GM12878 (cell line): ENCODE measurements around the gene MGME1. TPM values are rescaled to one million over a fixed set of nuclear protein-coding genes. Genes with fewer than 3 reads are reported as not detected.

ENCODE experiments used
- ATAC-seq: fragments of 200-7000 bp; cut with Tn5 transposase; 3 replicates; pipeline ENCODE4 v1.9.1; 2020; ENCODE audit warnings: mild to moderate bottlenecking, moderate library complexity
- BruUV-seq: library from RNA; stranded (reverse); fragments of 400-500 nt; replicated peaks from 2 replicates; lab custom pipeline; 2021; lab: Mats Ljungman, UMichigan
- CTCF ChIA-PET: fragments of 300-600 bp; sonication (Branson Sonifier 250); formaldehyde crosslinking; extraction: SDS; loops from one replicate; lab custom pipeline; 2021; ENCODE audit warnings: inconsistent platforms; lab: Yijun Ruan, JAX
- POLR2A ChIA-PET: fragments of 350-600 bp; formaldehyde crosslinking; extraction: SDS; loops from one replicate; lab custom pipeline; 2021; ENCODE audit warnings: inconsistent platforms; lab: Charles Lee
- RAD21 ChIA-PET: fragments of 300-600 bp; sonication (Branson Sonifier 250); formaldehyde crosslinking; loops from one replicate; lab custom pipeline; 2023; ENCODE audit warnings: antibody characterized with exemption; ENCODE audit not compliant: unreplicated experiment; lab: Charles Lee
- SMC1A ChIA-PET: fragments of 300-600 bp; sonication (Branson Sonifier 250); formaldehyde crosslinking; loops from one replicate; lab custom pipeline; 2023; ENCODE audit not compliant: unreplicated experiment, uncharacterized antibody; lab: Charles Lee
- DNase-seq: peaks from one replicate; pipeline ENCODE4 v3.0.0-alpha.2; 2011; ENCODE audit warnings: low read depth, low spot score
- FAIRE-seq: peaks from 3 replicates; lab custom pipeline; 2011; peaks lifted over from hg19 to GRCh38; lab: Jason Lieb, UNC
- H2AFZ ChIP-seq: 2 replicates; pipeline ENCODE4 v1.6.0; 2011; ENCODE audit warnings: low read depth, low read length, control low read depth; ENCODE audit not compliant: control insufficient read depth
- H3K27ac ChIP-seq: 2 replicates; pipeline ENCODE4 v1.5.1; 2011; ENCODE audit warnings: control low read depth; ENCODE audit not compliant: control insufficient read depth, insufficient read depth
- H3K27me3 ChIP-seq, 2 experiments: replicated peaks in 1 of 2; 2 replicates each; pipeline versions ENCODE4 v1.6.0 to v1.6.1; 2011; ENCODE audit warnings: low read length in 1 of 2; ENCODE audit not compliant: control insufficient read depth in 2 of 2, insufficient read depth in 2 of 2
- H3K36me3 ChIP-seq, 2 experiments: 2 replicates each; pipeline ENCODE4 v1.5.1; 2011; ENCODE audit warnings: low read length in 1 of 2; ENCODE audit not compliant: control insufficient read depth in 2 of 2, insufficient read depth in 2 of 2
- H3K4me1 ChIP-seq: 2 replicates; pipeline ENCODE4 v1.6.1; 2011; ENCODE audit warnings: mild to moderate bottlenecking, low read length, moderate library complexity, mixed read lengths; ENCODE audit not compliant: control insufficient read depth, insufficient read depth
- H3K4me2 ChIP-seq: 2 replicates; pipeline ENCODE4 v1.6.0; 2011; ENCODE audit warnings: control low read depth; ENCODE audit not compliant: control insufficient read depth, insufficient read depth
- H3K4me3 ChIP-seq: fragments of 200-600 bp; sonication (generic); 2 replicates; pipeline ENCODE4 v1.5.1; 2016
- H3K79me2 ChIP-seq: 2 replicates; pipeline ENCODE4 v1.6.0; 2011; ENCODE audit warnings: low read length; ENCODE audit not compliant: control insufficient read depth, insufficient read depth
- H3K9ac ChIP-seq: 2 replicates; pipeline ENCODE4 v1.8.0; 2011; ENCODE audit warnings: low read length, control low read depth, mixed read lengths; ENCODE audit not compliant: control insufficient read depth, insufficient read depth
- H3K9me3 ChIP-seq: replicated peaks from 3 replicates; pipeline ENCODE4 v1.5.1; 2011; ENCODE audit warnings: mild to moderate bottlenecking, low read length; ENCODE audit not compliant: control insufficient read depth, insufficient read depth
- H4K20me1 ChIP-seq: 2 replicates; pipeline ENCODE4 v1.6.0; 2011; ENCODE audit not compliant: control insufficient read depth, insufficient read depth
- CBFB ChIP-seq: IDR thresholded peaks from 2 replicates; pipeline ENCODE4 v1.6.1; 2016; ENCODE audit warnings: antibody characterized with exemption, low read depth
- CREM ChIP-seq: IDR thresholded peaks from 2 replicates; pipeline ENCODE4 v1.6.1; 2014; ENCODE audit warnings: antibody characterized with exemption, low read depth
- FOXM1 ChIP-seq: IDR thresholded peaks from 2 replicates; pipeline ENCODE4 v1.6.1; 2012; ENCODE audit warnings: low read depth, mild to moderate bottlenecking, inconsistent platforms, low read length, moderate library complexity
- HDGF ChIP-seq: fragments of 450-650 bp; IDR thresholded peaks from 2 replicates; pipeline ENCODE4 v1.6.1; 2016; ENCODE audit warnings: antibody characterized with exemption
- IKZF1 ChIP-seq: fragments of 450-650 bp; conservative IDR thresholded peaks from 2 replicates; pipeline ENCODE4 v1.6.1; 2017; ENCODE audit warnings: antibody characterized with exemption, mild to moderate bottlenecking
- KDM1A ChIP-seq: fragments of 200-600 bp; sonication (generic); IDR thresholded peaks from 2 replicates; pipeline ENCODE4 v1.6.1; 2016; ENCODE audit warnings: borderline replicate concordance
- MYC ChIP-seq: IDR thresholded peaks from 2 replicates; pipeline ENCODE4 v1.6.1; 2011; ENCODE audit warnings: mild to moderate bottlenecking, low read length, moderate library complexity, inconsistent platforms; ENCODE audit not compliant: insufficient read depth, insufficient replicate concordance, insufficient read length, severe bottlenecking
- NFYB ChIP-seq: IDR thresholded peaks from 2 replicates; pipeline ENCODE4 v1.6.1; 2011; ENCODE audit warnings: low read depth, mild to moderate bottlenecking, low read length, improper control_type of control experiment, moderate library complexity; ENCODE audit not compliant: insufficient read depth
- RUNX3 ChIP-seq: IDR thresholded peaks from 2 replicates; pipeline ENCODE4 v1.6.1; 2012; ENCODE audit warnings: low read length, inconsistent platforms
- SMC3 ChIP-seq: IDR thresholded peaks from 2 replicates; pipeline ENCODE4 v1.6.1; 2011; ENCODE audit warnings: low read length, improper control_type of control experiment, borderline replicate concordance
- YY1 ChIP-seq: IDR thresholded peaks from 2 replicates; pipeline ENCODE4 v1.6.1; 2011; ENCODE audit warnings: low read depth, mild to moderate bottlenecking, low read length
- ZBED1 ChIP-seq: IDR thresholded peaks from 2 replicates; pipeline ENCODE4 v1.6.1; 2016; ENCODE audit warnings: borderline replicate concordance
- ZNF384 ChIP-seq: IDR thresholded peaks from 2 replicates; pipeline ENCODE4 v1.6.1; 2012; ENCODE audit warnings: low read depth, mild to moderate bottlenecking, low read length, improper control_type of control experiment, borderline replicate concordance
- ZNF622 ChIP-seq: fragments of 450-650 bp; IDR thresholded peaks from 2 replicates; pipeline ENCODE4 v1.6.1; 2017; ENCODE audit warnings: mild to moderate bottlenecking, inconsistent platforms
- WGBS: methylation state at CpG from one replicate; pipeline ENCODE4 v1.1.6; 2016; ENCODE audit warnings: low lambda C conversion rate; ENCODE audit not compliant: insufficient replicate concordance, insufficient coverage; ENCODE audit errors: missing lambda C conversion rate; 5-methylcytosine and 5-hydroxymethylcytosine counted together
- in situ Hi-C: fragments of 300-500 bp; cut with MboI; formaldehyde crosslinking; loops from 9 replicates; pipeline ENCODE4 v1.14.3; 2018; ENCODE audit warnings: mixed read lengths
- intact Hi-C: fragments of 100-400 bp; cut with micrococcal nuclease; formaldehyde crosslinking; loops from one replicate; pipeline ENCODE4 v1.14.2; 2022; ENCODE audit not compliant: unreplicated experiment
- polyA plus RNA-seq, 11 experiments: library from polyadenylated mRNA; depleted of rRNA in 4 of 11; unstranded in 6 of 11; stranded (reverse) in 5 of 11; fragments of >200 nt; fragmentation: Nextera tagmentation in 4 of 11; fragmentation: Illumina TruSeq in 1 of 11; extraction: Ambion mirVana in 4 of 11; extraction: Trizol in 1 of 11; gene quantifications; 1 replicate in 1 of 11; 2 replicates in 10 of 11; pipeline versions ENCODE4 v1.2.1 to v1.2.3, GENCODE V29; 2011 to 2016; ENCODE audit warnings: inconsistent platforms in 2 of 11, missing spikeins in 2 of 11, low read depth in 1 of 11
- total RNA-seq, 4 experiments: library from RNA; depleted of rRNA in 3 of 4; stranded (reverse); fragments of >200 nt in 3 of 4; fragmentation: Illumina TruSeq in 1 of 4; extraction: Trizol in 1 of 4; gene quantifications; 2 replicates each; pipeline versions ENCODE4 v1.2.1 to v1.2.3, GENCODE V29; 2013 to 2021
- TF ChIP-seq, protein P1 (sequence below): fragments of 450-650 bp; IDR thresholded peaks from 2 replicates; pipeline ENCODE4 v1.6.1; 2016; ENCODE audit warnings: mild to moderate bottlenecking, moderate library complexity, borderline replicate concordance
- TF ChIP-seq, protein P2 (sequence below): IDR thresholded peaks from 2 replicates; pipeline ENCODE4 v1.6.1; 2012; ENCODE audit warnings: low read depth, low read length, improper control_type of control experiment

The MGME1 gene
- total and polyA plus RNA-seq, 10 of the 15 experiments (the other 5 are each of a cell fraction or from before 2014, with no cell fraction given) = 13.4 to 44.8 (median 30.6) TPM

DNA sequence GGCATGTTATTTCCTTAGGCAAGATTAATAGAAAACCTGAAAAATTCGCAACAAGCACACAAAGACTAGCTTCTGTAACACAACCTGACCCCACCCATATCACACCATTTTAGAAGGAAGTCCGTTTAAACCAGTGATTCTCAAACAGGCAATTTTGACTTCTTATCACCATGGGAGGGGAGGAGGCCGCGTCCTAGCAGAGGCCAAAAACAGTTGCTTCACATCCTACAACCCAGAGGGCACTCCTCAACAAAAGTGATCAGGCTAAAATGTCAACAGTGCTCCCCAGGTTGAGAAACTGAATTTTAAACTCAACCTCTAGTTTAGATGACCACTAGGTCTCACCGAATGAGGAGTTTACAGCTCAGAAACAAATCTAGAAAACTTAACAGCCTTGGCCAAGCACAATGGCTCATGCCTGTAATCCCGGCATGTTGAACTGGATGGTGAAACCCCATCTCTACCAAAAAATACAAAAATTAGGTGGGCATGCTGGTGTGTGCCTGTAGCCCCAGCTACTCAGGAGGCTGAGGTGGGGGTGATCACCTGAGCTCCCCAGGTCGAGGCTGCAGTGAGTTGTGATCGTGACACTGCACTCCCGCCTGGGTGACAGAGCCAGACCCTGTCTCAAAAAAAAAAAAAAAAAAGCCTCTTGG, 3.6 kb upstream of the MGME1 start (continued):
- TF ChIP-seq KDM1A (no peak), CBFB (0 out of 2 replicates have a peak, but pooled peaks have one; percentile 7), YY1 (no peak), ZNF384 (no peak), CREM (no peak), ZNF622 (no peak), MYC (no peak), NFYB (no peak)

DNA sequence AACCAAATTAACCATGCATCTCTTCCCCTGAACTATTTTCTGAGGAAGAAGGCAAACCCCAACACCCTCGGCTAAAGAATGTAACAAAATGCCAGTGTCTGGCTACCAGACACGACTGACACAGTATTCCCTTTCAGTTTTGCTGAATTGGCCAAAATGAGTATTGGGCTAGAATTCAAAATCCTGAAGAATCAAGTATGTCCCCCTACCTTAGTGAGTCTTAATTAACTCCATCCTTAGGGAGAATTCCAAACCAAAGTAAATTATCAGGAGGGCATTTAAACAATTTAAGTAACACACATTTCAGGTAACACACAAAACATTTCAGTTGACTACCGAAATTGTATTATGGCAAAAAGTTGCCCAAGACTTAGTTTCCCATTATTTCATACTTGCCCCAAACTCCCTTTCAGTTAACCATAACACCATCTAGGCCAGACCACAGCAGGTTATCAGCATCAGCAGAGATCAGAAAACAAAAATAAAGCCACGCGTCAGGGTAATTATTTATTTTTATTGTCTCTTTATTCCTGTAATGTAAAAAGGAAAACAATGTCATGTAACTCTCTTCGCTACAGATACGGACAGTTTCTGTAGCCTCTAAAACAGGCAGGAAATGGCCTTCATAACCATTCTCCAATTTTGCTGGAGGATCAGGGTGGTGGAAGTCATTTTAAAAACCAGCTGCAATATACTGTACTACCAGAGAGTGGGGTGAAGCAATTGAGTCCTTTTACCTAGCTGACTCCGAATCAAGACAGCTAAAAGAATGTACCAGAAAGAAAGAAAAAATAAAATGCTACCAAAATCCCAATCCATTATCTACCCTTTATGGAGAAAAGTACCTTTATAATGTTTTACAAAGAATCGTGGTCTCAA, 2.1 kb upstream of the MGME1 start:
- ChIA-PET CTCF (interaction anchor here (0.7 to 7.4 kb wide), 8 partner anchors 11 to 841 kb away, joined by 3 to 88 read pairs (median 6); no protein-coding TSS in a partner anchor), POLR2A (interaction anchor here (0.6 to 5.5 kb wide), 7 partner anchors 10 to 396 kb away, joined by 3 to 74 read pairs (median 5); partner anchors contain the start of gene DSTN), SMC1A (interaction anchor here (0.7 to 5.5 kb wide), 17 partner anchors 7 to 284 kb away, joined by 3 to 41 read pairs (median 6); partner anchors contain the start of gene RRBP1), RAD21 (interaction anchor here (0.7 to 5.3 kb wide), 12 partner anchors 8 to 394 kb away, joined by 3 to 31 read pairs (median 6); partner anchors contain the start of gene RRBP1)
- peaks cover 98% of the 10 kb centered on the region for H3K79me2 ChIP-seq
- intact Hi-C loops = no loop called here
- in situ Hi-C loops = no loop called here
- H3K4me2 ChIP-seq = peak overlapping the region; percentile 81
- H3K9me3 ChIP-seq = no peaks in the 10 kb centered on the region
- FAIRE-seq (no peak), ATAC-seq (peak; percentile 28), DNase-seq (no peak)
- peak overlapping the region; percentile 98 for H3K27ac ChIP-seq
- H3K4me3 ChIP-seq = peak overlapping the region; percentile 86
- H3K27me3 ChIP-seq = no peaks in the 10 kb centered on the region
- peaks cover 0 to 6% of the 10 kb centered on the region in 2 experiments; a peak in 1 of 4 replicates for H3K36me3 ChIP-seq
- no TSS peak for BruUV-seq
- no peak overlapping the region for H2AFZ ChIP-seq
- 0 out of 2 replicates have a peak, but pooled peaks cover 3% of the 10 kb centered on the region for H4K20me1 ChIP-seq
- WGBS = 0% methylated on average over 9 of the region's 9 CpGs
- H3K9ac ChIP-seq = peak overlapping the region; percentile 99
- peaks cover 5% of the 10 kb centered on the region; the same call in 1 of the 2 replicates for H3K4me1 ChIP-seq
- TF ChIP-seq RUNX3 = peak; percentile 22; the same call in 1 of the 2 replicates
- TF ChIP-seq, protein P1, sequence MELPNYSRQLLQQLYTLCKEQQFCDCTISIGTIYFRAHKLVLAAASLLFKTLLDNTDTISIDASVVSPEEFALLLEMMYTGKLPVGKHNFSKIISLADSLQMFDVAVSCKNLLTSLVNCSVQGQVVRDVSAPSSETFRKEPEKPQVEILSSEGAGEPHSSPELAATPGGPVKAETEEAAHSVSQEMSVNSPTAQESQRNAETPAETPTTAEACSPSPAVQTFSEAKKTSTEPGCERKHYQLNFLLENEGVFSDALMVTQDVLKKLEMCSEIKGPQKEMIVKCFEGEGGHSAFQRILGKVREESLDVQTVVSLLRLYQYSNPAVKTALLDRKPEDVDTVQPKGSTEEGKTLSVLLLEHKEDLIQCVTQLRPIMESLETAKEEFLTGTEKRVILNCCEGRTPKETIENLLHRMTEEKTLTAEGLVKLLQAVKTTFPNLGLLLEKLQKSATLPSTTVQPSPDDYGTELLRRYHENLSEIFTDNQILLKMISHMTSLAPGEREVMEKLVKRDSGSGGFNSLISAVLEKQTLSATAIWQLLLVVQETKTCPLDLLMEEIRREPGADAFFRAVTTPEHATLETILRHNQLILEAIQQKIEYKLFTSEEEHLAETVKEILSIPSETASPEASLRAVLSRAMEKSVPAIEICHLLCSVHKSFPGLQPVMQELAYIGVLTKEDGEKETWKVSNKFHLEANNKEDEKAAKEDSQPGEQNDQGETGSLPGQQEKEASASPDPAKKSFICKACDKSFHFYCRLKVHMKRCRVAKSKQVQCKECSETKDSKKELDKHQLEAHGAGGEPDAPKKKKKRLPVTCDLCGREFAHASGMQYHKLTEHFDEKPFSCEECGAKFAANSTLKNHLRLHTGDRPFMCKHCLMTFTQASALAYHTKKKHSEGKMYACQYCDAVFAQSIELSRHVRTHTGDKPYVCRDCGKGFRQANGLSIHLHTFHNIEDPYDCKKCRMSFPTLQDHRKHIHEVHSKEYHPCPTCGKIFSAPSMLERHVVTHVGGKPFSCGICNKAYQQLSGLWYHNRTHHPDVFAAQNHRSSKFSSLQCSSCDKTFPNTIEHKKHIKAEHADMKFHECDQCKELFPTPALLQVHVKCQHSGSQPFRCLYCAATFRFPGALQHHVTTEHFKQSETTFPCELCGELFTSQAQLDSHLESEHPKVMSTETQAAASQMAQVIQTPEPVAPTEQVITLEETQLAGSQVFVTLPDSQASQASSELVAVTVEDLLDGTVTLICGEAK = 0 out of 2 replicates have a peak, but pooled peaks have one; percentile 10
- TF ChIP-seq, protein P2, sequence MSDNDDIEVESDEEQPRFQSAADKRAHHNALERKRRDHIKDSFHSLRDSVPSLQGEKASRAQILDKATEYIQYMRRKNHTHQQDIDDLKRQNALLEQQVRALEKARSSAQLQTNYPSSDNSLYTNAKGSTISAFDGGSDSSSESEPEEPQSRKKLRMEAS = no peak
- TF ChIP-seq IKZF1 = 0 out of 2 replicates have a peak, but pooled peaks have one; percentile 7
- 0 out of 2 replicates have a peak, but pooled peaks have one; percentile 51 for TF ChIP-seq YY1
- TF ChIP-seq SMC3 = peak; percentile 14; the same call in 1 of the 2 replicates
- 0 out of 2 replicates have a peak, but pooled peaks have one; percentile 9 for TF ChIP-seq FOXM1
- no peak for TF ChIP-seq HDGF
- TF ChIP-seq ZBED1 = peak; percentile 35; the same call in 1 of the 2 replicates
